Pancreas (tissue), 10 donors: ENCODE measurements around the gene PHTF2. TPM values are rescaled to one million over a fixed set of nuclear protein-coding genes. Genes with fewer than 3 reads are reported as not detected.

Experiments used
- ATAC-seq, 4 donors: fragments of 200-7000 bp; cut with Tn5 transposase; one replicate each; pipeline versions ENCODE4 v1.8.0 to v1.9.1; 2020; ENCODE audit warnings: mild to moderate bottlenecking in 4 of 4, moderate library complexity in 4 of 4
- DNase-seq, 6 donors: peaks; one replicate each; pipeline ENCODE4 v3.0.0-alpha.2; 2020
- FAIRE-seq: peaks from 2 replicates; lab custom pipeline; 2012; peaks lifted over from hg19 to GRCh38; lab: Jason Lieb, UNC
- H3K27ac ChIP-seq, 4 donors: fragments of 200-600 bp; sonication (generic); 1 replicate in 3 of 4; 2 replicates in 1 of 4; pipeline versions ENCODE4 v1.5.0 to v1.8.0; 2020
- H3K27me3 ChIP-seq, 4 donors: fragments of 200-600 bp; one replicate each; pipeline ENCODE4 v1.8.0; 2021
- H3K36me3 ChIP-seq, 3 donors: fragments of 200-600 bp; sonication (generic) in 1 of 3; one replicate each; pipeline versions ENCODE4 v1.5.0 to v1.8.0; 2020 to 2021
- H3K4me1 ChIP-seq, 3 donors: fragments of 200-600 bp; one replicate each; pipeline ENCODE4 v1.8.0; 2021
- H3K4me3 ChIP-seq, 4 donors: fragments of 200-600 bp; sonication (generic) in 2 of 4; one replicate each; pipeline versions ENCODE4 v1.5.0 to v1.8.0; 2020 to 2021
- H3K9me3 ChIP-seq, 4 donors: fragments of 200-600 bp; one replicate each; pipeline ENCODE4 v1.8.0; 2021
- CTCF ChIP-seq, 4 donors: fragments of 200-600 bp; sonication (generic) in 3 of 4; IDR thresholded peaks; one replicate each; pipeline versions ENCODE4 v1.5.0 to v1.8.0; 2021; ENCODE audit warnings: antibody characterized with exemption in 4 of 4
- WGBS, 2 donors: extraction: QIAGEN DNeasy Blood & Tissue Kit; methylation state at CpG; one replicate each; pipeline ENCODE4 v1.1.7; 2013; 5-methylcytosine and 5-hydroxymethylcytosine counted together
- intact Hi-C, 3 donors: fragments of 100-400 bp; cut with DNase I; formaldehyde crosslinking; loops; one replicate each; pipeline versions ENCODE4 v1.11.1 to v1.14.2; 2022
- polyA plus RNA-seq, 2 donors: library from polyadenylated mRNA; stranded (reverse); fragments of 200-250 nt; gene quantifications; one replicate each; pipeline ENCODE4 v1.2.3, GENCODE V29; 2013
- total RNA-seq, 6 donors: library from RNA; stranded (reverse); fragmentation: NEBNext Ultra II Directional in 4 of 6; extraction: Animal tissue kit (Norgen Biotek cat#: 25700) in 4 of 6; gene quantifications; one replicate each; pipeline versions ENCODE4 v1.2.1 to v1.2.4, GENCODE V29; 2021 to 2023
- donor health status: healthy with polysubstance abuse.
- donor health status: DM: no; HTN: no; CAD: no; lungs with moderate emphysema.
- donor health status: DM: no; HTN: no; CAD: no.
- donor health status: control.
- donor health status: control.
- donor health status: Bipolar disorder and iron deficiency.
- donor health status: DM: yes; HTN: yes; CAD: no.
- donor health status: DM: no; HTN: no; CAD: no.
- donor health status: DM: no; HTN: no; CAD: no.
- donor health status: DM: yes; HTN: yes; CAD: no.

Gene PHTF2
- total and polyA plus RNA-seq, 8 donors = 3.3 to 8.8 (median 5.1) TPM

DNA sequence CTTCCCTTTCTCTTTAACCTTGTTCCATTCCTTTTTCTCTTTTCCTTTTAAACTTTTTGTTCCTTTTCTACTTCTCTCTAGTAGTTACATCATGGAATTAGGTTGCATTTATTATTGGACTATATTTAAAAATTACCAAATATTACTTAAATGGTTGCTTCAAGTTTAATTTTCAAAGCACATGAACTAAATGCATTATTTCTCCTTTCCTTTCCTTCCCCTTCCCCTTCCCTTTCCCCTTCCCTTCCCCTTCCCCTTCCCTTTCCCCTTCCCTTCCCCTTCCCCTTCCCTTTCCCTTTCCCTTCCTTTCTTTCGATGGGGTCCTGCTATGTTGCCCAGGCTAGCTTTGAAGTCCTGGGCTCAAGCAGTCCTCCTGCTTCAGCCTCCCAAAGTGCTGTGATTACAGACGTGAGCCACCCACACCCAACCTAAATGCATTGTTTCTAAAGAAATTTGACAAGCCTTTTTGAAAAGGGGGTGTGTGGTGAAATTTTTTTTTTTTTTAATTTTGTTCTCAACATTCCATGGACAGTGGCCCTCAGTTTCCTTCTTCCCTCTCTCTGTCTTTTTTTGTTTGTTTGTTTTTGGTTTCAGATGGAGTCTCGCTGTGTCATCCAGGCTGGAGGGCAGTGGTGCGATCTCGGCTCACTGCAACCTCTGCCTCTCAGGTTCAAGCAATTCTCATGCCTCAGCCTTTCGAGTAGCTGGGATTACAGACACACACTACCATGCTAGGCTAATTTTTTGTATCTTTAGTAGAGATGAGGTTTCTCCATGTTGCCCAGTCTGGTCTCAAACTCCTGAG lies 31.6 kb upstream of the PHTF2 start:
- Histone ChIP-seq H3K4me3 (no peak overlapping the region), H3K27ac (peak overlapping the region in 1 of 4 donors; percentile 36), H3K27me3 (no peaks in the 10 kb centered on the region), H3K4me1 (peaks cover 0 to 17% (median 10%) of the 10 kb centered on the region in 3 donors), H3K36me3 (peaks cover 0 to 3% (median 0%) of the 10 kb centered on the region in 3 donors), H3K9me3 (no peaks in the 10 kb centered on the region)
- WGBS, 2 donors = 88 to 89% methylated on average over 6 of the region's 6 CpGs
- ATAC-seq (no peak), DNase-seq (no peak), FAIRE-seq (no peak)
- no peak for TF ChIP-seq CTCF (IDR thresholded peaks at IDR 0.05)
- intact Hi-C loops = no loop called here

GRCh38 chr7:77770316-77770715 lies 28.3 kb upstream of the PHTF2 start:
- ATAC-seq = no peak
- no peak for TF ChIP-seq CTCF (IDR thresholded peaks at IDR 0.05)
- peaks cover 0 to 24% (median 7%) of the 10 kb centered on the region in 3 donors for H3K36me3 ChIP-seq
- no peak for FAIRE-seq
- no peak for DNase-seq
- WGBS, 2 donors = 90 to 93% methylated on average over 8 of the region's 8 CpGs
- H3K9me3 ChIP-seq = no peaks in the 10 kb centered on the region
- H3K27ac ChIP-seq = no peak overlapping the region
- H3K27me3 ChIP-seq = no peaks in the 10 kb centered on the region
- H3K4me3 ChIP-seq = no peak overlapping the region
- H3K4me1 ChIP-seq = peaks cover 0 to 13% (median 0%) of the 10 kb centered on the region in 3 donors
- intact Hi-C loops = no loop called here

- Histone ChIP-seq H3K27ac (no peak overlapping the region), H3K4me1 (no peaks in the 10 kb centered on the region), H3K4me3 (no peak overlapping the region), H3K27me3 (no peaks in the 10 kb centered on the region), H3K9me3 (no peaks in the 10 kb centered on the region), H3K36me3 (peaks cover 0 to 39% (median 7%) of the 10 kb centered on the region in 3 donors)
- ATAC-seq (no peak), DNase-seq (no peak), FAIRE-seq (no peak)
- TF ChIP-seq CTCF (IDR thresholded peaks at IDR 0.05) = no peak
- intact Hi-C loops = no loop called here
These were observed 26.7 kb upstream of the PHTF2 start for GRCh38 chr7:77771901-77772300.

- DNase-seq (no peak), ATAC-seq (no peak), FAIRE-seq (no peak)
- peaks cover 3 to 49% (median 10%) of the 10 kb centered on the region in 3 donors for H3K36me3 ChIP-seq
- WGBS, 2 donors = 90 to 92% methylated on average over 2 of the region's 2 CpGs
- H3K27me3 ChIP-seq = no peaks in the 10 kb centered on the region
- no peak overlapping the region for H3K27ac ChIP-seq
- intact Hi-C loops = no loop called here
- no peak for TF ChIP-seq CTCF (IDR thresholded peaks at IDR 0.05)
- no peak overlapping the region for H3K4me3 ChIP-seq
- H3K4me1 ChIP-seq = peaks cover 2 to 15% (median 14%) of the 10 kb centered on the region in 3 donors
- H3K9me3 ChIP-seq = no peaks in the 10 kb centered on the region
These were observed 20.0 kb upstream of the PHTF2 start for GRCh38 chr7:77778535-77778934.

DNA sequence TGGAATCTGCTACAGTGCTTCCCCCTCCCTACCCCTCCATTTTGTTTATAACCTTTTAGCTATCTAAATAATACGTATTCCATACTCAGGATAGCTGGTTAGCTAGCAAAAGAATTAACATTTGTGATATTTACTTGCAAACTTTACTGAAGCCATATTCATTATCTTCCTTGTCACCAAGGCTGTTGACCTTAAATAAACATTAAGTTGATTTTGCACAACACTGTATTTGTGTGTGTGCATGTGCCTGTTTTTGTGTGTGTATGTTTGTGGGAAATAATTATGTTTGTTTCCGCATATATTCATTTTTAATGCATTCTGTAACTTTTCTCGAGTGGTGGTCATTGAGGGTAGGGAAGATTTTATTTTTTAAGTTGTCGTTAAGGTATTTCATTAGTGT lies 16.2 kb upstream of the PHTF2 start:
- Histone ChIP-seq H3K9me3 (no peaks in the 10 kb centered on the region), H3K4me3 (no peak overlapping the region), H3K27ac (no peak overlapping the region), H3K36me3 (peaks cover 5 to 14% (median 6%) of the 10 kb centered on the region in 3 donors), H3K27me3 (no peaks in the 10 kb centered on the region), H3K4me1 (peaks cover 2 to 15% (median 14%) of the 10 kb centered on the region in 3 donors)
- ATAC-seq = no peak
- intact Hi-C loops = no loop called here
- TF ChIP-seq CTCF (IDR thresholded peaks at IDR 0.05) = no peak
- no peak for DNase-seq
- 75% methylated on average over 4 of the region's 4 CpGs for WGBS, 2 donors
- FAIRE-seq = no peak
